ENCODE measurements around the gene ZPR1.

GRCh38 chr11:116791002-116791812 lies 3.4 kb upstream of the ZPR1 start:
- TF ChIP-seq, protein P1, sequence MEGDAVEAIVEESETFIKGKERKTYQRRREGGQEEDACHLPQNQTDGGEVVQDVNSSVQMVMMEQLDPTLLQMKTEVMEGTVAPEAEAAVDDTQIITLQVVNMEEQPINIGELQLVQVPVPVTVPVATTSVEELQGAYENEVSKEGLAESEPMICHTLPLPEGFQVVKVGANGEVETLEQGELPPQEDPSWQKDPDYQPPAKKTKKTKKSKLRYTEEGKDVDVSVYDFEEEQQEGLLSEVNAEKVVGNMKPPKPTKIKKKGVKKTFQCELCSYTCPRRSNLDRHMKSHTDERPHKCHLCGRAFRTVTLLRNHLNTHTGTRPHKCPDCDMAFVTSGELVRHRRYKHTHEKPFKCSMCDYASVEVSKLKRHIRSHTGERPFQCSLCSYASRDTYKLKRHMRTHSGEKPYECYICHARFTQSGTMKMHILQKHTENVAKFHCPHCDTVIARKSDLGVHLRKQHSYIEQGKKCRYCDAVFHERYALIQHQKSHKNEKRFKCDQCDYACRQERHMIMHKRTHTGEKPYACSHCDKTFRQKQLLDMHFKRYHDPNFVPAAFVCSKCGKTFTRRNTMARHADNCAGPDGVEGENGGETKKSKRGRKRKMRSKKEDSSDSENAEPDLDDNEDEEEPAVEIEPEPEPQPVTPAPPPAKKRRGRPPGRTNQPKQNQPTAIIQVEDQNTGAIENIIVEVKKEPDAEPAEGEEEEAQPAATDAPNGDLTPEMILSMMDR (IDR thresholded peaks at IDR 0.05) = peak; percentile 69 to 90 (median 89)
- no peak for TF ChIP-seq EP300 (IDR thresholded peaks at IDR 0.05)
- TF ChIP-seq POLR2A (IDR thresholded peaks at IDR 0.05) = no peak
